Keratinocyte (primary cell): ENCODE data around the gene PDS5B. TPM values are rescaled to one million over a fixed set of nuclear protein-coding genes. Genes with fewer than 3 reads are reported as not detected.

Experiments
- DNase-seq: peaks from one replicate; pipeline ENCODE4 v3.0.0-alpha.2; 2011; ENCODE audit warnings: low read depth, missing footprints, low spot score
- FAIRE-seq: peaks from 2 replicates; lab custom pipeline; 2011; peaks lifted over from hg19 to GRCh38; lab: Jason Lieb, UNC
- H2AFZ ChIP-seq: 2 replicates; pipeline ENCODE4 v1.6.0; 2012; ENCODE audit warnings: low read length, control low read depth, inconsistent platforms; ENCODE audit not compliant: control insufficient read depth
- H3K27ac ChIP-seq: 2 replicates; pipeline ENCODE4 v1.5.1; 2011; ENCODE audit warnings: low read length; ENCODE audit not compliant: control insufficient read depth, insufficient read depth
- H3K27me3 ChIP-seq: 3 replicates; pipeline ENCODE4 v1.6.0; 2011; ENCODE audit warnings: low read length; ENCODE audit not compliant: control insufficient read depth, insufficient read depth; ENCODE audit errors: extremely low read depth
- H3K36me3 ChIP-seq, 2 experiments: 2 replicates in 1 of 2; 3 replicates in 1 of 2; pipeline ENCODE4 v1.5.1; 2011; ENCODE audit warnings: low read length in 2 of 2, mild to moderate bottlenecking in 1 of 2; ENCODE audit not compliant: control insufficient read depth in 2 of 2, insufficient read depth in 2 of 2; ENCODE audit errors: extremely low read depth in 1 of 2
- H3K4me1 ChIP-seq: 3 replicates; pipeline ENCODE4 v1.5.1; 2011; ENCODE audit warnings: low read length; ENCODE audit not compliant: control insufficient read depth, insufficient read depth; ENCODE audit errors: extremely low read depth
- H3K4me2 ChIP-seq: 3 replicates; pipeline ENCODE4 v1.6.0; 2011; ENCODE audit warnings: low read depth, low read length; ENCODE audit not compliant: control insufficient read depth, insufficient read depth; ENCODE audit errors: extremely low read depth
- H3K4me3 ChIP-seq, 3 experiments: fragments of 200-600 bp in 1 of 3; sonication (generic) in 1 of 3; 2 replicates in 2 of 3; 3 replicates in 1 of 3; pipeline ENCODE4 v1.5.1; 2011 to 2016; ENCODE audit warnings: low read length in 3 of 3, mild to moderate bottlenecking in 3 of 3, control low read depth in 2 of 3, inconsistent platforms in 1 of 3, low read depth in 1 of 3, mixed read lengths in 1 of 3, mixed run types in 1 of 3, moderate library complexity in 1 of 3; ENCODE audit not compliant: control insufficient read depth in 2 of 3, insufficient read depth in 2 of 3; ENCODE audit errors: extremely low read depth in 1 of 3
- H3K79me2 ChIP-seq: 2 replicates; pipeline ENCODE4 v1.6.0; 2012; ENCODE audit warnings: low read length; ENCODE audit not compliant: control insufficient read depth, insufficient read depth
- H3K9ac ChIP-seq: 3 replicates; pipeline ENCODE4 v1.6.0; 2011; ENCODE audit warnings: low read length; ENCODE audit not compliant: control insufficient read depth, insufficient read depth; ENCODE audit errors: extremely low read depth
- H3K9me1 ChIP-seq: 3 replicates; pipeline ENCODE4 v1.6.0; 2011; ENCODE audit warnings: low read length; ENCODE audit not compliant: control insufficient read depth, insufficient read depth; ENCODE audit errors: extremely low read depth
- H3K9me3 ChIP-seq: 2 replicates; pipeline ENCODE4 v1.5.1; 2012; ENCODE audit warnings: low read depth, low read length; ENCODE audit not compliant: control insufficient read depth
- H4K20me1 ChIP-seq: 3 replicates; pipeline ENCODE4 v1.6.0; 2011; ENCODE audit warnings: low read length; ENCODE audit not compliant: control insufficient read depth, insufficient read depth; ENCODE audit errors: extremely low read depth
- EZH2 ChIP-seq: IDR thresholded peaks from one replicate; pipeline ENCODE4 v1.6.1; 2012; ENCODE audit warnings: inconsistent platforms, mild to moderate bottlenecking, low read length, moderate library complexity
- dilution Hi-C: fragments of 300-500 bp; cut with MboI; formaldehyde crosslinking; loops from one replicate; pipeline ENCODE4 v1.7.0; 2020; ENCODE audit warnings: low sequenced_read_pairs; ENCODE audit not compliant: extremely low pct_ligation_motif_present
- polyA plus RNA-seq, 5 experiments: library from polyadenylated mRNA; depleted of rRNA in 3 of 5; stranded (reverse) in 3 of 5; stranded (forward) in 1 of 5; unstranded in 1 of 5; fragments of >200 nt; gene quantifications; 1 replicate in 1 of 5; 2 replicates in 3 of 5; 3 replicates in 1 of 5; pipeline versions ENCODE4 v1.2.1 to v1.2.3, GENCODE V29; 2011 to 2012; ENCODE audit warnings: missing spikeins in 2 of 5, low read depth in 1 of 5, low replicate concordance in 1 of 5
- TF ChIP-seq, protein P1 (sequence below), 3 experiments: IDR thresholded peaks in 1 of 3; conservative IDR thresholded peaks in 1 of 3; optimal IDR thresholded peaks in 1 of 3; 2 replicates in 2 of 3; 3 replicates in 1 of 3; pipeline versions ENCODE3 to v1.5.1; 2011; ENCODE audit warnings: low read length in 3 of 3, mild to moderate bottlenecking in 3 of 3, moderate library complexity in 2 of 3, control low read depth in 1 of 3, inconsistent platforms in 1 of 3; ENCODE audit not compliant: insufficient read depth in 2 of 3; ENCODE audit errors: extremely low read depth in 1 of 3

Gene PDS5B
- polyA plus RNA-seq, 1 donor (not counting 4 experiments of a cell fraction or from before 2014, with no cell fraction given) = 6.9 TPM

DNA sequence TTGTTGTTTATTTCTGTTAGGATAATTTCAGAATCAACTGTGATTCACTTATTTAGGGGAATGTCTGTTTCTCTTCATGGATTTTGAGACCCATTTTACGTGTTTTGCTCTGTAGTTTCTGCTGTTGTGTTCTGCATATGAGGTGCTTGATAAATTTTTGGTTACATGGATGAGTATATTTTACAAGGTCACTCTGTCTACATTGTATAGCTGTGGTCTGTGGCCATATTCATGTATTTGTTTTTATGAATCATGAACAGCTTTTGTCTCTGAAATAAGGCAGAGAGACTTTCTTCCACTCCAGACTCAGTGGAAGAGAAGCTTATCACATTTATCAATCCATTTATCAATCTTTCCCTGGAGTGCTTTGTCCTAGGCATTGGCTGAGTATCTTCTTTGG is 56.6 kb downstream of the PDS5B start:
- Histone ChIP-seq H3K36me3 (no peaks in the 10 kb centered on the region), H3K79me2 (peaks cover 71% of the 10 kb centered on the region), H3K9me1 (no peaks in the 10 kb centered on the region), H3K9me3 (no peaks in the 10 kb centered on the region), H4K20me1 (peaks cover 5% of the 10 kb centered on the region), H3K4me2 (no peak overlapping the region), H3K27ac (no peak overlapping the region), H3K4me1 (no peaks in the 10 kb centered on the region), H3K4me3 (no peak overlapping the region), H3K27me3 (no peaks in the 10 kb centered on the region), H3K9ac (no peak overlapping the region), H2AFZ (no peak overlapping the region)
- dilution Hi-C loops = no loop called here
- FAIRE-seq (no peak), DNase-seq (no peak)
- TF ChIP-seq, protein P1, sequence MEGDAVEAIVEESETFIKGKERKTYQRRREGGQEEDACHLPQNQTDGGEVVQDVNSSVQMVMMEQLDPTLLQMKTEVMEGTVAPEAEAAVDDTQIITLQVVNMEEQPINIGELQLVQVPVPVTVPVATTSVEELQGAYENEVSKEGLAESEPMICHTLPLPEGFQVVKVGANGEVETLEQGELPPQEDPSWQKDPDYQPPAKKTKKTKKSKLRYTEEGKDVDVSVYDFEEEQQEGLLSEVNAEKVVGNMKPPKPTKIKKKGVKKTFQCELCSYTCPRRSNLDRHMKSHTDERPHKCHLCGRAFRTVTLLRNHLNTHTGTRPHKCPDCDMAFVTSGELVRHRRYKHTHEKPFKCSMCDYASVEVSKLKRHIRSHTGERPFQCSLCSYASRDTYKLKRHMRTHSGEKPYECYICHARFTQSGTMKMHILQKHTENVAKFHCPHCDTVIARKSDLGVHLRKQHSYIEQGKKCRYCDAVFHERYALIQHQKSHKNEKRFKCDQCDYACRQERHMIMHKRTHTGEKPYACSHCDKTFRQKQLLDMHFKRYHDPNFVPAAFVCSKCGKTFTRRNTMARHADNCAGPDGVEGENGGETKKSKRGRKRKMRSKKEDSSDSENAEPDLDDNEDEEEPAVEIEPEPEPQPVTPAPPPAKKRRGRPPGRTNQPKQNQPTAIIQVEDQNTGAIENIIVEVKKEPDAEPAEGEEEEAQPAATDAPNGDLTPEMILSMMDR (optimal IDR thresholded peaks at IDR 0.05 in 1 of 3, IDR thresholded peaks at IDR 0.05 in 1 of 3, conservative IDR thresholded peaks at IDR 0.05 in 1 of 3; ENCODE audit: extremely low read depth in 1 of 3, insufficient read depth in 2 of 3, low read length in 3 of 3) = no peak
- TF ChIP-seq EZH2 = no peak

DNA sequence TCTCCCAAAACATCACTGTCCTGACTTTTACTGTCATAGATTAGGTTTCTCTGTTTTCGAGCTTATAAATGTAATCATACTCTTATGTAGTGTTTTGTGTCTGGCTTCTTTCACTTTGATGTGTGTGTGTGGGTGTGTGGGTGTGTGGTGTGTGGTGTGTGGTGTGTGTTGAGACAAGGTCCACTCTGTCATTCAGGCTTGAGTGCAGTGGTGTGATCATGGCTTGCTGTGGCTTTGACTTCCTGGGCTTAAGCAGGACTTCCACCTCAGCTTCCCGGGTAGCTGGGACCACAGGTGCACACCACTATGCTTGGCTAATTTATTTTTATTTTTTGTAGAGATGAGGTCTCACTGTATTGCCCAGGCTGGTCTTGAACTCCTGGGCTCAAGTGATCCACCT is 59.6 kb downstream of the PDS5B start:
- Histone ChIP-seq H3K27ac (no peak overlapping the region), H3K4me2 (no peak overlapping the region), H3K4me1 (no peaks in the 10 kb centered on the region), H3K4me3 (no peak overlapping the region), H3K9me1 (no peaks in the 10 kb centered on the region), H4K20me1 (peaks cover 5% of the 10 kb centered on the region), H2AFZ (no peak overlapping the region), H3K36me3 (no peaks in the 10 kb centered on the region), H3K27me3 (no peaks in the 10 kb centered on the region), H3K9me3 (no peaks in the 10 kb centered on the region), H3K79me2 (peaks cover 65% of the 10 kb centered on the region), H3K9ac (no peak overlapping the region)
- dilution Hi-C loops = no loop called here
- DNase-seq = no peak
- no peak for TF ChIP-seq EZH2
- TF ChIP-seq, protein P1 (optimal IDR thresholded peaks at IDR 0.05 in 1 of 3, IDR thresholded peaks at IDR 0.05 in 1 of 3, conservative IDR thresholded peaks at IDR 0.05 in 1 of 3; ENCODE audit: extremely low read depth in 1 of 3, insufficient read depth in 2 of 3, low read length in 3 of 3) = no peak
- FAIRE-seq = no peak
